ENCODE data around the gene EPB41.

EPB41 gene

GRCh38 chr1:29164588-29164987, 250.2 kb downstream of the EPB41 start:
- TF ChIP-seq, protein P1, sequence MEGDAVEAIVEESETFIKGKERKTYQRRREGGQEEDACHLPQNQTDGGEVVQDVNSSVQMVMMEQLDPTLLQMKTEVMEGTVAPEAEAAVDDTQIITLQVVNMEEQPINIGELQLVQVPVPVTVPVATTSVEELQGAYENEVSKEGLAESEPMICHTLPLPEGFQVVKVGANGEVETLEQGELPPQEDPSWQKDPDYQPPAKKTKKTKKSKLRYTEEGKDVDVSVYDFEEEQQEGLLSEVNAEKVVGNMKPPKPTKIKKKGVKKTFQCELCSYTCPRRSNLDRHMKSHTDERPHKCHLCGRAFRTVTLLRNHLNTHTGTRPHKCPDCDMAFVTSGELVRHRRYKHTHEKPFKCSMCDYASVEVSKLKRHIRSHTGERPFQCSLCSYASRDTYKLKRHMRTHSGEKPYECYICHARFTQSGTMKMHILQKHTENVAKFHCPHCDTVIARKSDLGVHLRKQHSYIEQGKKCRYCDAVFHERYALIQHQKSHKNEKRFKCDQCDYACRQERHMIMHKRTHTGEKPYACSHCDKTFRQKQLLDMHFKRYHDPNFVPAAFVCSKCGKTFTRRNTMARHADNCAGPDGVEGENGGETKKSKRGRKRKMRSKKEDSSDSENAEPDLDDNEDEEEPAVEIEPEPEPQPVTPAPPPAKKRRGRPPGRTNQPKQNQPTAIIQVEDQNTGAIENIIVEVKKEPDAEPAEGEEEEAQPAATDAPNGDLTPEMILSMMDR (IDR thresholded peaks at IDR 0.05; ENCODE audit: low read depth, low read length), result no peak
- TF ChIP-seq EZH2phosphoT487 (IDR thresholded peaks at IDR 0.05; ENCODE audit: low read depth), result no peak
- Histone ChIP-seq H3K9ac (ENCODE audit: low read length) (no peak overlapping the region), H4K20me1 (ENCODE audit: insufficient read depth, low read length) (peaks cover 71% of the 10 kb centered on the region), H3K79me2 (ENCODE audit: low read length) (peaks cover 96% of the 10 kb centered on the region), H3K4me2 (ENCODE audit: low read length) (no peak overlapping the region), H3K4me1 (ENCODE audit: low read length) (no peaks in the 10 kb centered on the region), H3K4me3 (ENCODE audit: low read length) (no peak overlapping the region), H2AFZ (ENCODE audit: low read depth, low read length) (no peak overlapping the region), H3K36me3 (replicated peaks; ENCODE audit: low read depth, low read length) (peaks cover 48% of the 10 kb centered on the region), H3K27ac (ENCODE audit: low read length) (no peak overlapping the region), H3K9me3 (ENCODE audit: insufficient read depth, low read length) (no peaks in the 10 kb centered on the region), H3K27me3 (ENCODE audit: low read depth, low read length) (no peaks in the 10 kb centered on the region)

- H3K36me3 ChIP-seq (replicated peaks; ENCODE audit: low read depth, low read length), result peaks cover 37% of the 10 kb centered on the region
- no peaks in the 10 kb centered on the region for H3K9me3 ChIP-seq (ENCODE audit: insufficient read depth, low read length)
- H2AFZ ChIP-seq (ENCODE audit: low read depth, low read length), result no peak overlapping the region
- H3K4me3 ChIP-seq (ENCODE audit: low read length), result no peak overlapping the region
- no peak overlapping the region for H3K9ac ChIP-seq (ENCODE audit: low read length)
- no peak overlapping the region for H3K27ac ChIP-seq (ENCODE audit: low read length)
- H3K4me2 ChIP-seq (ENCODE audit: low read length), result no peak overlapping the region
- H3K79me2 ChIP-seq (ENCODE audit: low read length), result peaks cover 99% of the 10 kb centered on the region
- H4K20me1 ChIP-seq (ENCODE audit: insufficient read depth, low read length), result peaks cover 77% of the 10 kb centered on the region
- H3K4me1 ChIP-seq (ENCODE audit: low read length), result 0 out of 2 replicates have a peak, but pooled peaks cover 5% of the 10 kb centered on the region
- TF ChIP-seq, protein P1 (IDR thresholded peaks at IDR 0.05; ENCODE audit: low read depth, low read length), result no peak
- no peak for TF ChIP-seq EZH2phosphoT487 (IDR thresholded peaks at IDR 0.05; ENCODE audit: low read depth)
- H3K27me3 ChIP-seq (ENCODE audit: low read depth, low read length), result no peaks in the 10 kb centered on the region
Measured at GRCh38 chr1:29166291-29166878, 252.0 kb downstream of the EPB41 start.

GRCh38 chr1:29167904-29168303, 253.5 kb downstream of the EPB41 start:
- H3K27ac ChIP-seq (ENCODE audit: low read length), result no peak overlapping the region
- peaks cover 80% of the 10 kb centered on the region for H4K20me1 ChIP-seq (ENCODE audit: insufficient read depth, low read length)
- H3K4me1 ChIP-seq (ENCODE audit: low read length), result 0 out of 2 replicates have a peak, but pooled peaks cover 5% of the 10 kb centered on the region

More at GRCh38 chr1:29167904-29168303, 253.5 kb downstream of the EPB41 start:
- no peaks in the 10 kb centered on the region for H3K27me3 ChIP-seq (ENCODE audit: low read depth, low read length)
- H3K9me3 ChIP-seq (ENCODE audit: insufficient read depth, low read length), result no peaks in the 10 kb centered on the region
- no peak overlapping the region for H3K4me3 ChIP-seq (ENCODE audit: low read length)
- H3K9ac ChIP-seq (ENCODE audit: low read length), result no peak overlapping the region
- peaks cover 34% of the 10 kb centered on the region for H3K36me3 ChIP-seq (replicated peaks; ENCODE audit: low read depth, low read length)
- TF ChIP-seq EZH2phosphoT487 (IDR thresholded peaks at IDR 0.05; ENCODE audit: low read depth), result no peak
- TF ChIP-seq, protein P1 (IDR thresholded peaks at IDR 0.05; ENCODE audit: low read depth, low read length), result no peak
- no peak overlapping the region for H2AFZ ChIP-seq (ENCODE audit: low read depth, low read length)
- H3K4me2 ChIP-seq (ENCODE audit: low read length), result no peak overlapping the region
- H3K79me2 ChIP-seq (ENCODE audit: low read length), result peaks cover 100% of the 10 kb centered on the region
